Hematopoietic multipotent progenitor cell treated with erythropoietin and hydrocortisone succinate and interleukin-3 and kit ligand, for 6 days (in vitro differentiated cells): ENCODE measurements around the gene TTC31.
A peak's percentile ranks its signal among the peaks of the same experiment; 100 is the strongest.
"Not testable (repeated sequence)": the region's sequence is repeated elsewhere in the genome, so short reads cannot be mapped to it uniquely, and the experiment has no call there.

Experiments
- DNase-seq: peaks from one replicate; pipeline ENCODE4 v3.0.0-alpha.2; 2015

Gene TTC31

DNA sequence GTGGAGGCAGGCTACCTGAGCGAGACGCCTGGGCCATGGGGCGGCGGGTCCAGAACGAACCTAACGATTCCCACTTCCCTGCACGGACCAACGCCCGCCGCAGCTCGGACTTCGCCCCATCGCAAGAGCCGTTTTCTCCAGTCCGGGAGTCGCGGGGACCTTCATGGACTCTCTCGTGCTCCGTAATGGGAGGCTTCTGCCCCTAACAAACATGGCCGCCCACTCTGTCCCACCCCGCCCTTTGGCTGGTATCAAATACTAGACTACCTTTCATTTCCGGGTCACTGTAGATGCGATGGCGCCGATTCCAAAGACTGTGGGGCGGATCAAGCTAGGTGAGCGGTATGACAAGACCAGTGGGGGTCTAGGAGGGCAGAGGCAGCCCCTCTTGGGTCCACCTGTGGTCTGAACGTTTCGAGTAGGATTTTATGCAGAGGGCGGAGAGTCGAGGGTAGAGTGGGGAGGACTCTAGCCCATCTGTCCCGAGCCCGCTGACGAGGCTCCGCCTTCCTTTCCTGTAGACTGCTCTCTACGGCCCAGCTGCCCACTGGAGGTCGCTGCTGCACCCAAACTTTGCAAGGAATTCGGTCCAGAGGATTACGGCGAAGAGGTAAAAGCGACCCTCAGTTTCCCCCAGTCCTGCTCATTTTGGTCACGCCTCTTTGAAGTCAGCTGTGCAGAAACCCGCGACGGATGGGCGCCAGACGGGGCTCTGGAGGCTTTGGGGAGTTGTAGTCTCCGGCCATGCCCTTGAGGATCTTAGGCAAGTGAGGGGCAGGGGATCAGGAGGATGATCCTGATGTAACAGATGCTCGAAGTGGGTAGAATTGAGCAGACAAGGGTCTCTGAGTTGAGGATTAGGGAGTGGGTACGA, at the start of gene TTC31, which contains the start of gene CCDC142:
TSS of gene TTC31 (plus strand) at position 281 of the 874 bp plus-strand sequence. CDS start at position 296, 15 bp downstream.
TSS of gene CCDC142 (minus strand) at position 198 of the 874 bp plus-strand sequence. CDS start at position 37, 161 bp downstream.
- DNase-seq, result peak; percentile 99

DNA sequence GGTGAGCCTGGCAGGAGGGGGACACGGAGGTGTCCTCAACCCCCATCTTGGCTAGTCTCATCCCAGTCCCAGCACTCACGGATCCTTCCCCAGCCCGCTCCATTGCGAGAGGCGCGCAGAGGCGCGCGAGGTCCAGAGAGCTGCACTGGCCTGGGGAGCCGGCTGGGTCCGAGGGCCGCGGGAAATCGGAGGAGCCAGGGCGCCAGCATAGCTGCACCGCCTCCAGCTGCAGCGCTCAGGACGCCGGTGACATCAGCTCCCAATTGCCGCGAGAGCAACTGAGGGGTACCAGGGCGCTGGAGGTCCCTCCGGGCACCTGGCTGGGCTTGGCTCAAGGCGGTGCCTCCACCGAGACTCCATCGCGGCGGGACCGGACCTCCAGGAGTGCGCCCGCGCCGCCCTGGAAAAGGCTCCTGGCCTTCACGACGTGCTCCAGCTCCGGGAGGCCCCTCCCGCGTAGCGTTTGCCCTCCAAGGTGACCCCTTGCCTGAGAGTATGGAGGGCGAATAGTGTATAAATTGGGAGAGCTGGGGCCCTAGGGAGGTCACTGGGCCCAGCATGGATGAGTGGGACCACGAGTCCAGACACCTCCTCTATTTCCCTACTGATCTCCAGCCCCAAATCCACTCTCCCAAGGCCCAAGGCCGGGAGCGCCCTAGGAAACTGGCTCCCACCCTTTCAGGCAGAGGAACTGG, 46.6 kb upstream of the TTC31 start:
- no peak for DNase-seq

GRCh38 chr2:74436848-74437695, 45.8 kb upstream of the TTC31 start:
- DNase-seq, result no peak

DNA sequence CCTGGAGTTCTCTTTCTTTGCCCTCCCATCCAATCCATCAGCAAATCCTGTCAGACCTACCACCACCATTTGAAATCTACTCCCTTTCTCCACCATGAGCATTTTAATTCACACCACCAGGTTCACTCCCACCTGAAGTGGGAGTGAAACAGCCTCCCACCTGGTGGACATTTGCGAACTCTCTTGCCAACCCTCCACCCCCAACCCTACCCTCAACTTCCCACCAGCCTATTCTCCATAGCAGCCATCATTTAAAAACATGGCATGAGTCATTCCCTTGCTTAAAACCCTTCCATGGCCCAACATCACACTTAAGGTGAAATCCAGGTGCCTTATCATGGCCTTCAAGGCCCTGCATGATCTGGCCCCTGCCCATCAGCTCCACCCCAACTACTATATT, 44.6 kb upstream of the TTC31 start:
- DNase-seq, result no peak

DNA sequence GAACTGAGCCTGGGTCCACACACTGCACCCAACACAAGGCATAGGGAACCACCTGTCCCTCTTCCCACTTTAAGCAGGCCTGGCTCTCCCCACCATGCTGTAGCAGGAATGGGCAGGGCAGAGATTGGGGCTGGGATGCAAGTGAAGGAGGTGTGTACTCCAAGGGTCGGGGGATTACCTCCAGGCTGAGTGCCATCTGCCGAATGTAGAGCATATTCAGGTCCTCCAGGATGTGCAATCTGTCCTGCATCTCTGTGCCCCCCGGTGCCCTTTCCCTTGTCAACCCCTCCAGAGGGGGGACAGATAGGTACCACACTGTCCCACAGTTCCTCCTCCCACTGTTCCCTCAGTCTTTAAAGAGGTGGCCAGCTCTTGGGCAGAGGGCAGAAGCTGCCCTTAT, 43.5 kb upstream of the TTC31 start:
- DNase-seq, result no peak

GRCh38 chr2:74439803-74440377, 43.0 kb upstream of the TTC31 start:
- DNase-seq, result no peak

GRCh38 chr2:74440378-74441169, 42.3 kb upstream of the TTC31 start:
- DNase-seq, result peak; percentile 76

GRCh38 chr2:74441170-74441689, 41.7 kb upstream of the TTC31 start:
- DNase-seq, result no peak

- peak; percentile 30 for DNase-seq
These were observed 41.0 kb upstream of the TTC31 start, which contains the start of gene RTKN for GRCh38 chr2:74441690-74442482. Gene RTKN (minus strand): TSS chr2:74441937. CDS start chr2:74441816, 121 bp downstream.

DNA sequence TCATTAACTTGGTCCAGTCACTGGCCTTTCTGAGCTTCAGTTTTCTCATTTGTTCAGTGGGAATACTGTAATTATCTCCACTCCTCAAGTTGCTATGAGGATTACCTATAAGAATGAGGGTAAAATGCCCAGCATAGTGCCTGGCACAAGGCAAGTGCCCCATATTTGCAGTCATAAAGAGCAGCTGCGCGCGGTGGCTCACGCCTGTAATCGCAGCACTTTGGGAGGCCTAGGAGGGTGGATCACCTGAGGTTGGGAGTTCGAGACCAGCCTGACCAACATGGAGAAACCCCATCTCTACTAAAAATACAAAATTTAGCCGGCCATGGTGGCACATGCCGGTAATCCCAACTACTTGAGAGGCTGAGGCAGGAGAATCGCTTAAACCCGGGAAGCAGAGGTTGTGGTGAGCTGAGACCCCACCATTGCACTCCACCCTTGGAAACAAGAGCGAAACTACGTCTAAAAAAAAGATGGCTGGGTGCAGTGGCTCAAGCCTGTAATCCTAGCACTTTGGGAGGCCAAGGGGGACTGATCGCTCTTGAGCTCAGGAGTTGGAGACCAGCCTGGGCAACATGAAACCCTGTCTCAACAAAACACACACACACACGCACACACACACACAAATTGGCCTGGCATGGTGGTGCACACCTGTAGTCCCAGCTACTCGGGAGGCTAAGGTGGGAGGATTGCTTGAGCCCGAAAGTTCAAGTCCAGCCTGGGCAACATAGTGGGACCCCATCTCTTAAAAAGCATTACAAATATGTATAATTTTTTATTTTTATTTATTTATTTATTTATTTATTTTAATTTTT, 40.2 kb upstream of the TTC31 start:
- DNase-seq, result not testable (repeated sequence)

- no peak for DNase-seq
These were observed 38.2 kb upstream of the TTC31 start for GRCh38 chr2:74444498-74445318.

- DNase-seq, result no peak
These were observed 35.5 kb upstream of the TTC31 start for GRCh38 chr2:74447230-74447999.

GRCh38 chr2:74448771-74449170, 34.1 kb upstream of the TTC31 start:
- no peak for DNase-seq

GRCh38 chr2:74450570-74451190, 32.2 kb upstream of the TTC31 start:
- DNase-seq, result no peak

DNA sequence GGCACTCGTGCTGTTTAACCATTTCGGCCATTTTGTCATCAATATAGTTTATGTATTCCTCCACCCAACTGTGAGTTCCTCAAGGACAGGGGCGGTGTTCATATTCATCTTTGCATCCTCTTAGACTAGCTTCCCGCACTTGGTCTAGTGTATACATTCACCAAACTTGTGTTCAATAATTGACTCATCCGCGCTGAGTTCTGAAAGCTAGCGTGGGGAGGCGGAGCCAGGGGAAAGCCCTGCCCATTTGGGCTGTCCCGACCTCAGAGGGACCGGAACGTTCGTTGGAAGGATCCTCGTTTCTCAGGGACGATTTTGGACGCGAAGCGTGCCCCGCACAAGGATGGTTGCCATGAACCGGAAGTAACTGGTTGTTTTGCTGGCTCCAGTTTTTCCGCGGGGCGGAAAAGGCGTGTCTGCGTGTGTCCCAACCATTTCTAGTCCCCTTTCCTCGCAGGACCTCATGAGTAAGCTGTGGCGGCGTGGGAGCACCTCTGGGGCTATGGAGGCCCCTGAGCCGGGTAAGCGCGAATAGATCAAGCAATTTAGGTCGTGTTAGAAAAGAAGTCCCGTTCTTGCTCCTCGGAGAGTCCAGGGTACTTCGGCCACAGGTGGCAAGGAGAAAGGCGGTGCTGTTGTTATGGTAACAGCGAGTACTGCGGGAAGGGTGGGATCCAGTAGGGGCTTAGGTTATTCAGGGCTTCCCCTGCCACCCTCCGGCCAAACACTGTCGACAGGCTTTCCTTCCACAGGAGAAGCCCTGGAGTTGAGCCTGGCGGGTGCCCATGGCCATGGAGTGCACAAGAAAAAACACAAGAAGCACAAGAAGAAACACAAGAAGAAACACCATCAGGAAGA, 28.0 kb upstream of the TTC31 start, which contains the start of gene INO80B:
TSS of gene INO80B (plus strand) at position 434 of the 858 bp plus-strand sequence. CDS start at position 464, 30 bp downstream.
- DNase-seq, result peak; percentile 98

GRCh38 chr2:74457129-74457548, 25.7 kb upstream of the TTC31 start:
- no peak for DNase-seq
